Embryonic facial prominence (tissue), 1 donor: ENCODE data around the gene DACH1.

Experiments
- DNase-seq: peaks from one replicate; pipeline ENCODE4 v3.0.0-alpha.2; 2016; ENCODE audit errors: extremely low spot score

The DACH1 gene

DNA sequence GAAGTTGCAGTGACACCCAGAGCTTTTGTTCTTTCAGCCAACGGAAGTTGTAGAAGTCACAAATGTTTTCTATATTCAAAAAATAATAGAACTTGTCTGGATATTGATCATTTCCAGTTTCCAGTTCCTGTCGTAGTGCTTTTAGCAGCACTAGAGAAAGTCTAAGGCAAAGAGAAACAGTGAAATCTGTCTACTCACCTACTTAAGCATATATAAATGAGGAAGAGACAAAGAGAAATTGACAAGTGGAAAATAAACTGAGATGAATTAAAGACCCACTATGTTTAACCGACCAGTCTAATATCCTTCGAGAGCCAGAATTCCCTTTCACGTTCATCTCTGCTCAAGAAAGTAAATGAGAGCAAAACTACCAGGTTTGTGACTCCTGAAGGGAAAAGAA, 36.7 kb downstream of the DACH1 start:
- DNase-seq, result no peak

DNA sequence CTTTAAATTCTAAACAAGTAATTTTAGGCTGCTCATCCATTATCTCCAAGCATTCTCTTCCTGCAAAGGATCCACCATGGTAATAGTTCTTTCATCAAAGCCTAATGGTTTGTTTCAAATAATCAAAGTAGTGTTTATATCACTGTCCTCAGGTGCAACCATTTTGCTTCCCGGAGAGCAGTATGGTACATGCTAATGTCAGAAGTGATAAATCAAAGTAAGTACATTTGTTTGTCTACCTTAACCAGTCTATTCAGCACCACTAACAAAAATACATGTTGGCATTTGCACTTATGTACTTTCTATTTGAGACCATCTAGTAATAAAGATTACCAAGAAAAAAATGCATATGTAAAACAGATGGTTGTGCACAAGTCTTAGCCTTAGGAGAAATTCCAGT, 37.5 kb downstream of the DACH1 start:
- no peak for DNase-seq

DNA sequence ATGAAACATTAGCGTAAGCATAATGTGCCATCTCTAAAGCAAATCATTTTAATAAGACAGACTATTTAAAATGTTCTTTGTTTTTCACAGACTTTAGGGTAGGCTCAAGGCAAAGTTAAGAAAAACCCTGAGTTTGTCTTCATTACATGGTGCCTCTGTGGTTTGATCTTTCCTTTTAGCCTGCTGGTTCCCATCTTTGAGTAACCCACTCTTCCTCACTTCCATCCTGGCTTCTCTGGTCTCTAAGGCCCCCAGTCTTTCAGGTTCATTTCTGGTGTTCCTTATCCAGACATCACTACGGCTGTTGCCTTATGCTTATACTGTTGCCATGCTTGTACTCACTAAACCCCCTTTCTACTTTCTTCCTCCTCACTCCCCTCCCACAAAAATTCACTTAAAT, 38.4 kb downstream of the DACH1 start:
- DNase-seq, result no peak

DNA sequence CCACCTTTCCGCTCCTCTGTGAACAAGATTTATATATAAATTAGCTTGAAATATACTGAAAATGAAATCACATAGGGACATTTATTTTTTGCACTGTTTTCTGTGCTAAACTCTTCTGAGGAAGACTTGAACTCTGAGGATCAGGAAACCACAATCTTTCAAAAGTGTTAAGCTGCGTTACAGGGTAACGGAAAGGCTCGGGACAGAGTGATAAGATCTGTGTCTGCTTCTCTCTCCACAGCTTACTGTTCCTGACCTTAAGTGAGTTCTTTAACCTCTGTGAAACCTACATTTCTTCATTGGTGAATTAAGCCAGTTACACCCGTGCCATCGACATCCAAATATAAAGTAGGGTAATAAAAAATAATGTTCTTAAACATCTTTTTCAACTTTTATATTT, 38.9 kb downstream of the DACH1 start:
- DNase-seq, result no peak

DNA sequence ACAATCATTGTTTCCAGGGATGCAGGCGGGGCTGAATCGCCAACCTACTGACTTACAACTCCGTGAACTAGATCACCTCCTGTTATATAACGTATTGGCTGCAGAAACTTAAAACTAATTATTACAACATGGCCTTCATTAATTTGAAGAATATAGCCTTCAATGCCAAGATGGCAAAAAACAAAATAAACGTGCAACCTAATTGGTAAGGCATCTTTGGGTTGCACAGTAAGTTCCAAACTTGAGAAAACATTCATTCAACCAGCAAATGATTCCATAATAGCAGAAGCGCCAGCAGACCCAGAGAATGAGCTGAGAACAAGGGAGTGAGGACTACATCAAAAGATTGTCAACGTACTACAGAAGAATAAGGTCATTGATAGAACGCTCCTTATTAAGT, 39.8 kb downstream of the DACH1 start:
- DNase-seq, result no peak

DNA sequence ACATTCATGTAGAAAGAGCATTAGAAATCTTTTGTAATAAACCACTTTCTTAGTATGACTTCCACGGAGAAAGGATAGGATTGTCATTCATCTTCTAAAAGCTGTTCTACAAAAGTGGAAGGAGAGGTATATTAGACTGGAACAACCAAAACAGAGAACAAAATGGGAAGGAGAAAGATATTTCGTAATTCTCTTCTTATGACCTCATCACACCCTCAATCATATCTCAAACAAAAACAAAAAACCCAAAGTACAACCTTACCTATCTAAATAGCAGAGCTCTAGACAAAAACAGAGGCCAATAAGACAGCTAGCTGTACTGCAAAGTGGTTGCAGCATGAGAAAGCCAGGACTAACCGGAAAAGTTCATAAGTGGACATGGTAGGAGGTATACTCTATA, 46.3 kb downstream of the DACH1 start:
- DNase-seq, result no peak

DNA sequence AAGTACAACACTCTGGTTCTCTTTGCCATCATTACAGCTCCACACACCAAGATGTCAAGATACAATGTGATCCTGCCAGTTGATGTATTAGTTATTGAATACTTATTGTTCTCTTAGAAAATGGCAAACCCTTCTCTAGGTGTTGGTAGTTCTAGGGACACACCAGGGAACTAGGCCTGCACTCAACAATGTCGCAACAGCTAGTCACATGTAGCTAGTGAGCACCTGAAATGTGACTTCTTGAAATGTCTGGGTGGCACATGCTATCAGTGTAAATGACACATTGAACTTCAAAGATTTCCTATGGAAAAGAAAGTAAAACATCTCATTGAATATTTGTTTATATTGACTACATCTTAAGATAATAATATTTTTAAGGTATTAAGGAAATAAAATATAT, 49.7 kb downstream of the DACH1 start:
- no peak for DNase-seq

DNA sequence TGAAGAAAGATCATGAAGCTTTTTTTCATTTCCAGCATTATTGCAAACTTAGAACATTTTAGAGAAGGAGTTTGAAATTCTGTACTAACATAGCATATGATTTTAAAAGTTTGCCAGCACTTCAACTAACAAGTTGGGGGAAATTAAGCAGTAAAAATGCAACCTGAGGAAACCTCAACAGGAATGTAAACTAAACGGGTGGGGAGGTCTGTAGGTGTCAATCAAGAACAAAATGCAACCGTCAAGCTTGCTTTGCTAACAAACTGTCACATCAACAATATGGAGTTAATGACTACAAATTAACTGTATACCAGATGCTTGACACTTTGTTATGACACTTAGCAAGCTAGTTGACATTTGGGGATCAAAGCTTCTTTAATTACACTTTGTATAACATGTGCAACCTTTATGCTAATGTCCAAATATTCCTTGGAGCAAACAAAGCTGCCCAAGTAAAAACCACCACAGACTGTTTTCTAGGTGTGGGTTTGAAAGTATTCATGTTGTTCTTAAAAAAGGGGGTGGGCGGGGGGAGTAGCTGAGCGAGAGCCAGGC, 52.1 kb downstream of the DACH1 start:
- DNase-seq, result no peak

DNA sequence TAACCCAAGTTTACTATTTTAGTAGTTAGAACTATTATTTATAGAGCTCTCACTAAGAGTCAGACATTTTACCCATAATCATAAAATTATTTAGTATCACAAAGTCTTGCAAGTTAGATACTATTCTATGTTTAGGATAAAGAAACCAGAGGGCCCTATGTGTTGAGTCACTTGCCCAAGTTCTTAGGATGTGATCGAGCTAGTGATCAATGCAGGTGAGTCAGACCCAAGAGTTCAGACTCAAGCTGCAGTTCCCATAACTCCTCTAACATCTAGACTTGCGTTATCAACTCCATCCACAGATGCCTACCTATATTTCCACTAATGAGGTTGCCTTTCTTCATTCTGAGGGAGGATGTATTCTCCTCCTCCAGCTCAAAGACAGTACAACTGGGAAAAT, 53.8 kb downstream of the DACH1 start:
- DNase-seq, result no peak

DNA sequence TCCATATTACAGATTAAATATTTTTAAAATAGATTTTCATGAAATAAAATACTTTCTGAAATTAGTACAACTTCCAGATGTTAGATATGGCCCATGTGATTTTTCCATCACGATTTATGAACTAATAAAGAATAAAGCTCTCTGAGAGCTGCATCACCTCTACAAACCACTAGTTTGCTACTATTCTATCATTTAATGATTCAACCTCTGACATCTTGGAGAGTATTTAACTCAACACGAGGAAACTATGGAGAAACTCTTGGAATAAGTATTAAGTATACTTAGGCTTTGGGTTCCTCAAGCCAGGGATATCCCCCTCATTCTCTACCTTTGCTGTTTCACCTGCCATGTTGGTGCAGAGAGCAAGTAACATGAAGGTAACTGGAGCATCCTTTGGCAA, 55.7 kb downstream of the DACH1 start:
- no peak for DNase-seq

DNA sequence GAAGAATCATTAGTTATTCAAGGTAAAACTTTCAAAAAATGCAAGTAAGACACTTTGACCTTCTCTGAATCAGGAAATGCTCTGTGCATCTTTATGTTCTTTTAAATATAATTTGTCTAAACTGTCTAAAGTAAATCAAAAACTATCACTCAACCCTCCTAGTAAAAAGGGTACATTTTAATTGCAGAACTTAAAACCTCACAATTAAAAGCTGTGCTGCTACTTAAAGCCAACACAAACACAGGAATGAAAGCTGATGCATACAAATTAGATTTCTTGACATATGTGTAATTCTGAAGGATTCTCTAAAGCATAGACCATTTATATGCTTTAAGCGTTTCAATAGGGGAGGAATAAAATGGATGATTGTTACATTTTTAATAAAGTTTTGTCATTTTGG, 58.3 kb downstream of the DACH1 start:
- DNase-seq, result no peak

DNA sequence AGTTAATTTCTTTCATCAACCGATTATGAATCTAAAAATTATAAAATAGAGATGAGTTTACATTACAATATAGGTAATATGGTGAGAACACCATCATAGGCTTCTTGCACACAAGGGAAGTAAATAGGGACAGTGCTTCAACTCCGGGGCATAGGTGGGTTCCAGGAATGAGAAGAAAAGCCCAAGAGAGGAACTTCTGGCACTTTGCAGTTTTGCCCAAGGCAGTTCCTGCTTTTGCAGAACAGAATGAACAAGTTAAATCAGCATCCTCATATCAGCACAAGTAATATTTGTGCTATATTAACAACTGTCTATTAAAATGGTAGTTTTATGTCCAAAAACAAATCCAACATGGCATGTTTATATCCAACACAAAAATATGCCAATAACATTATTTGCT, 60.1 kb downstream of the DACH1 start:
- DNase-seq, result no peak

DNA sequence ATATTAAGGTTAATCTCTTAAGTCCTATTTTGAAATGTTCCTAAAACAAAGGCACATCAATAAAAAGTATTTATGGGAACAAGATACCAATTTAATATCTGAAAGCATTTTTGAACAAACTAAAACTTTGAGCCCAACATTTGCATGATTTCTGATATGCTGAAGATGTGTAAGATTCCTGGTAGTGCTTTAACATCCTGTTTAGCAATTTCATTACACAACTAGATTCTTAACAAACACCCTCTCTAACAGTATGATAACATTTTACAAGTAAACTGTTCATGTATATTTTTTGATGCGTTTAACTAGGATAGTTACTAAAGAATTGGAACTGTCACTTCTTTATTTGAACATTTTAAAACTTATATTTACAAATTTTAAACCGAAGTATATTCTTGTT, 63.9 kb downstream of the DACH1 start:
- no peak for DNase-seq

DNA sequence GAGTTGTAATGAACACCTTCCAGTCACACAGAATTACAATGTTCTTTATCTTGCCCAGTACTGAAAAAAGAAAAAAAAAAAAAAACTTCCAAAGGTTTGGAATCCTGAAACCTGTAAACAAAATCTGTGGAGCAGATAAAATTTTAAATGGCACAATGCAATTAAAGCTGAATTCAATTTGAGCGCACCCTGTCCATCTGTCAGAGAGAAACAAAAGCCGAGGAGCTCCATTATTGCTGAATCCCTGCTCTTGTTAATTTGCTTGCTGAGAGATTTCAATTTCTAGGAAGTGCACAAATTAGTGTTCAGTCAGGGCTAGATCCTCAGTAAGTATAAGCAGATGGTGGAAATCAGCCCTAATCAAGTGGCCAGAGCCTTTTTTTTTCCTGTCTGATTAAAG, 65.2 kb downstream of the DACH1 start:
- no peak for DNase-seq

DNA sequence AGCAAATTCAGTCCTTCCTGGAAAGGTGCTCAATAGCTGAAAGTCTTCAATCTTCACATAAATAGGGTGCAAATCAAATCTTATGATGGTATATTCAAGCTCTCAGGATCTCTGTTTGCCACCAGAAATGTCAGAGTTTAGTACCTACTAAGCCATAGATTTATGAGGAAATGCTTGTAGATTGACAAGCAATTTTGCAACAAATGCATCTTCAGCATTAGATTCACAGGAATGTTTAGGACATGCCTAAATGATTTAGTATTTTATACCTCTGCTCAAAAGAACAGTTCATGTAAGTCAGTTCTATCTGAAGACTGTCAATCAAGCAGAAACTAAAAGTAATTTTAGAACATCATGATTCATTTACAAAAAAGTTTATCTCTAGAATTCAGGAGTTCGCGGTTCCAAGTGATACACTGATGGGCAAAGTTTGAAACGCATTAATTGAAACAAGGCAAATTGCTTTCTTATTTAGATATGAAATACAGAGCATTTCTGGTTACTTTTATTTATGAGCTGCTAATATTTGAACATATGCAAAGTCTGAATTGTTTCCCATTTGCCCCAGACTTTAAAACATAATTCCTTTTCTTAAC, 65.7 kb downstream of the DACH1 start:
- DNase-seq, result no peak

DNA sequence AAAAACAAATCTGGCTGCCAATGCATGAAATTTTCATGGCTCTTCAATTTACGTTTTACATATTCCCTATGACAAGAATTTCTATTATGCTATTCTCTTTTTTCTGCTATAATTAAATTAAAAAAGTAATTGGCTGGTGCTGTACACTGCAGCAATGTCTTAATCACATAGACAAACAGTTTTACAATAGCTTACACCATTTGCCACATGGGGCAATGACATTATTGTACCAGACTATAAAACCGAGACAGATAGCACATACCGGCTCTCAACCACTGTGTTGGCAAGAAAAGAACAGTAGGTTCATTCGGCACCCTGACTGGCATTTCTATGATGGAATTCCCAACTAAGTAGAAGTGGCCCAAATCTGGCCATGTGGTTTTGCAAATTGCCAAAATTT, 67.7 kb downstream of the DACH1 start:
- DNase-seq, result no peak

DNA sequence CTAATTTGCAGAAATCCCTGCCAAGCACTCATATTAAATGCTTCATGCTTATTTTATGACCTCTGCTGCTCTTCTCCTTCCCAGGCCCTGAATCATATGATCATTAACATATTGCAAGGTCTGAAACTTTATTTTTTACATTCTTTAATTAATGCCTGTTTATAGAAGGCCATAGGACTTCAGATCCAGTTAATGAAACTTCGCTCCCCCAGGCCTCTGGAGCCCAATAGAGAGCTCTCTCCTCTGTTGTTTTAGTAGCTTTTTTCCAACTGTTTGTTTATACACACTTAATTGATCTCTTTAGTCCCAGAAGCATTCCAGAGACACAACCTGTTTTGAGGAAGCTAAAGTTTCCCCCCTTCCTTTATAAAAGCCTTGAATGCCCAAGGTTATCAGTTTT, 68.3 kb downstream of the DACH1 start:
- DNase-seq, result no peak

DNA sequence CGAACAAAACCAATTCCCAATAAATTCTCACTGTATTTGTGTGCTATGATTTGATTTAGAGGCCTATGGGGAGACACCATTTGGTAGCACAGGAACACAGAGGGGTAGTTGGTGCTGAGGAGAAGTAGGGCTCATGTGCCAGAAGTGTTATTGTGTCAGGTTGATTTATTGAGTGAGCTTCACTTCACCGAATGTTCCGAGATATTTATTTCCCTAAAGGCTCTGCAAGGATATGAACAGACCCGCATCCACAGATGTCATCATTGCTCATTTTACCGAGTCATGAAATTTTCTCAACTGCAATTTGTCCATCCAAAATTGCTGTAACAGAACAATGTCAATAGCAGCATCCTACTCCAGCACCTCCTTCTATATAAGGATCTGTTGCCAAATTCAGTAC, 69.5 kb downstream of the DACH1 start:
- DNase-seq, result no peak

DNA sequence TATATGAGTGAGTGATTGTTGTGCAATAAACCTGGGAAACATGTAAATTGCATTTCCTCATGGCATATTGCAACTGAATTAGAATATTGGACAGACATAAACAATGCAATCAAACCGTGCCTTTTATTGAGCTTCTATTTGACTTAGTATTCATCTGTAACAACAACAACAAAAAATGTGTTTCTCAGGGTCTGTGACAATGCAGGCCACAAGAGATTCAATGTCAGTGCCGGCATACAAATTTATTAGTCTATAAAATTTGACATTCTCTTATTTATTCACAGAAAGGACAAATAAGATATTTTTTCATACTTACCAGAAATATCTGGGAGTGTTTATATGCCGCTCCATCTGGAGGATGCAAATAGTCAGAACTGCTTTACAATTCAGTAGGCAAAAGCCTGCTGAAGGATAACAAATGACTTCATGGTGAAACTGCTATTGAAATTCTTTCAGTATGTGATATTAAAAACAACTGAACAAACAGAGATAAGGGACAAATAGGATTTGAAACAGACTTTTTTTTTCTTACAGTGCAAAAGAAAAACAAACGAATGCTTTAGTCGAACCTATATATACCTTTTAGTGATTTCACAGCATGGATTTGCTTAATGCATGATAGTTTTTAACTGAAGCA, 77.2 kb downstream of the DACH1 start:
- DNase-seq, result no peak

DNA sequence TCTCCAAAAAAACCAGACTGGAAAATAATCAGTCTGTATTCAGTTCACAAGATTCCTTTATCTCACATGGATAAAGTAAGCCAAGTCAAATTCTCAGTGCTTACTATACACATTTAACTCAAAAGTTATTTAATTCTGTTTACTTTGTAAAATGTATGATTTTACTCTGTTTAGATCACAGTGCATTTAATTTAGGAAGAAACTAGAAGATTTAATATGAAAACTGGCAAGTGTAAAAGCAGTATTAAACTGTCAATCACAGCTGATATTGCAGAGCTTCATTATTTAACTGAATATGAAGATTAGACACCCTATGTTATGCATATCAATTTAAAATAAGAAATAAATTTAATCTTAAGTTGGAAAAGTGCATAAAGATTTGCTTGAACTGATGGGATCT, 78.0 kb downstream of the DACH1 start:
- no peak for DNase-seq

DNA sequence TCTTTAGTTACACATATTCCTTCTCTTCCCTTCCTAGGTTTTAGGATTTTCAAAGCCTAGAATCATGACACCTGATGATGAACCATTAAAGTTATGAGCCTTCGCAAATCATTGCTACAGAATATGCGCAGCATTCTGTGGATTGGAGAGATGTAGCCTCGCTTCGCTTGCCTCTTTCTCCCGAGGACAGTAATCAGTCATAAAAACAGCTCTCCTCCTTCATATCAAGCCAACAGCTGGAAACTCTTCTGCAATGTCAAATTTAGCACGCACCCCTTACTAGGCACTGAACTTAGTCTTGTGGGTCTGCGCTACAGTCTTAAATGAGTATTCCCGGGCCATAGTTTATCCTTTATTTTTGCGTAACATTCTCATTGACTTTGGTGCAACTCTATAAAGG, 79.6 kb downstream of the DACH1 start:
- no peak for DNase-seq

DNA sequence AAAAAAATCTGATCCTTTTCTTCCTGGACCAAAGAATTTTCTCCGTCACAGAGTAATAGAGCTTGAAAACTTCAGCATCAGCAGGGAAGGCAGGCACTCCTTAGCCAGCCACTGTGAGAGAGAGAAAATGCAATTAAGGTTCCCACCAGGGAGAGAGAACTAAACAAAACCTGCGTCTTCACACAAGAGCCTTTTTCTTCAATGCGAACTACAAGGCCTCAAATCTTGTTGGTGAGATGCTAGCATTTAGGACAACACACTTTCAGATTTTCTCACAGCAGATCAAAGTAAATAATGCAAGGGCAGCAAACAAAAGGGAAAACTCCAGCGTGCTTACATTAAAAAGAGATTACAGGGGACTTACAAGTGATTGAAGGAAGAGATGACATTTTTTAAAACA, 80.1 kb downstream of the DACH1 start:
- no peak for DNase-seq

DNA sequence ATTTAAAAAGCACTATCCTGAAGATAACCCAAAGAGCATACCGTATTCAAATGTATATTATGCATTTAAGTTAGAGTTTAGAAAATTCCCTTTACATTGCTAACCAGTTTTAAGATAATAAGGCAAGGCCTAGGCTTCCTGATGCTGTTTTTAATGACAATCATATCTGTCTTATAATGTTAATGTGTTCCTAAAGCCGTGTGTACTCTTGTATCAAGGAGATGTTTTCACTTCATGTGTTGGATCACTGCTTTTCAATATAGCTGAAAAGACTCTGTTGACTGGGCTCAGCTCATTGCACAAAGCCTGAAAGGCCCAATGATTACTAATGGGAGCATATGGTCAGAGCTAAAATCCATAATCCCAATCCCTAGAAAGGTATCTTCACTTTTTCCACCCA, 81.6 kb downstream of the DACH1 start:
- no peak for DNase-seq

DNA sequence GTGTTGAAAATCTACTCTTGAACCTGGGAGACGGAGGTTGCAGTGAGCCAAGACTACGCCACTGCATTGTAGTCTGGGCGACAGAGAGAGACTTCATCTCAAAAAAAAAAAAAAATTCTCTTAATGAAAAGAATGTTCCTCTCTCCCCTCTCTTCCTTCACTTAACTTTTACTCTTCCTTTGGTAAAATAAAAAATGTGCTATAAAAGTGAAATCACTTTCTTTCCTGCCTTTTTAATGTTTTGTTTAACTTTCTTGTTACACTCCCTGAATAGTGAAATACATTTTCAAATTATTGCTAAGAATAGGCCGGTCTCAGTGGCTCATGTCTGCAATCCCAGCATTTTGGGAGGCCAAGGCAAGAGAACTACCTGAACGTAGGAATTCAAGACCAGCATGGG, 86.5 kb downstream of the DACH1 start:
- no peak for DNase-seq
